ENCODE data around the gene ZNF710.
A peak's percentile ranks its signal among the peaks of the same experiment; 100 is the strongest.

Gene ZNF710

GRCh38 chr15:90091156-90091931, 90.2 kb downstream of the ZNF710 start:
- no peak overlapping the region for H3K4me3 ChIP-seq (ENCODE audit: low read depth, low read length)
- DNase-seq (ENCODE audit: low read depth): no peak
- TF ChIP-seq CTCF (IDR thresholded peaks at IDR 0.05; ENCODE audit: insufficient read depth, low read depth, low read length, missing control alignments): no peak

- TF ChIP-seq CTCF (IDR thresholded peaks at IDR 0.05; ENCODE audit: insufficient read depth, low read depth, low read length, missing control alignments): no peak
- peak; percentile 84 for DNase-seq (ENCODE audit: low read depth)
- H3K4me3 ChIP-seq (ENCODE audit: low read depth, low read length): peak overlapping the region; percentile 0; the same call in 1 of the 2 replicates
Observed at GRCh38 chr15:90095521-90095959, 94.4 kb downstream of the ZNF710 start.

GRCh38 chr15:90097475-90097874, 96.4 kb downstream of the ZNF710 start:
- DNase-seq (ENCODE audit: low read depth): peak; percentile 93
- TF ChIP-seq CTCF (IDR thresholded peaks at IDR 0.05; ENCODE audit: insufficient read depth, low read depth, low read length, missing control alignments): no peak
- H3K4me3 ChIP-seq (ENCODE audit: low read depth, low read length): peak overlapping the region; percentile 76

- TF ChIP-seq CTCF (IDR thresholded peaks at IDR 0.05; ENCODE audit: insufficient read depth, low read depth, low read length, missing control alignments): no peak
- H3K4me3 ChIP-seq (ENCODE audit: low read depth, low read length): peak overlapping the region; percentile 76
- peak; percentile 83 for DNase-seq (ENCODE audit: low read depth)
Observed at GRCh38 chr15:90099072-90099867, 98.1 kb downstream of the ZNF710 start.

- H3K4me3 ChIP-seq (ENCODE audit: low read depth, low read length): peak overlapping the region; percentile 76
- DNase-seq (ENCODE audit: low read depth): peak; percentile 68
- no peak for TF ChIP-seq CTCF (IDR thresholded peaks at IDR 0.05; ENCODE audit: insufficient read depth, low read depth, low read length, missing control alignments)
Observed at GRCh38 chr15:90099868-90100831, 99.0 kb downstream of the ZNF710 start.
